NT2/D1 (cell line): ENCODE data around the gene FBXW4.

Experiments
- DNase-seq: peaks from one replicate; pipeline ENCODE4 v3.0.0-alpha.2; 2011; ENCODE audit warnings: low read depth, low spot score
- H3K27me3 ChIP-seq: 2 replicates; pipeline ENCODE4 v1.6.0; 2011; ENCODE audit warnings: mild to moderate bottlenecking; ENCODE audit not compliant: insufficient read length, insufficient read depth
- H3K36me3 ChIP-seq: 2 replicates; pipeline ENCODE4 v1.6.1; 2011; ENCODE audit warnings: mild to moderate bottlenecking, low read length, mixed read lengths; ENCODE audit not compliant: insufficient read depth, insufficient read length
- H3K4me1 ChIP-seq: 2 replicates; pipeline ENCODE4 v1.5.1; 2011; ENCODE audit not compliant: insufficient read depth, insufficient read length
- H3K4me3 ChIP-seq: 2 replicates; pipeline ENCODE4 v1.5.1; 2011; ENCODE audit warnings: low read depth; ENCODE audit not compliant: insufficient read length
- H3K9ac ChIP-seq: 2 replicates; pipeline ENCODE4 v1.6.0; 2011; ENCODE audit warnings: low read depth; ENCODE audit not compliant: insufficient read length
- H3K9me3 ChIP-seq: 2 replicates; pipeline ENCODE4 v1.5.1; 2011; ENCODE audit warnings: mild to moderate bottlenecking, low read length; ENCODE audit not compliant: insufficient read depth
- SUZ12 ChIP-seq: IDR thresholded peaks from 2 replicates; pipeline ENCODE4 v1.6.1; 2011; ENCODE audit not compliant: insufficient read length, insufficient read depth; ENCODE audit errors: extremely low read depth
- YY1 ChIP-seq: IDR thresholded peaks from 2 replicates; pipeline ENCODE4 v1.6.1; 2011; ENCODE audit not compliant: insufficient read length, insufficient read depth
- ZNF274 ChIP-seq: IDR thresholded peaks from 2 replicates; pipeline ENCODE4 v1.6.1; 2011; ENCODE audit warnings: mild to moderate bottlenecking, low read depth, low read length

The FBXW4 gene

GRCh38 chr10:101564490-101564991, 130.4 kb downstream of the FBXW4 start:
- H3K36me3 ChIP-seq = no peaks in the 10 kb centered on the region
- H3K9me3 ChIP-seq = no peaks in the 10 kb centered on the region; the same call in 1 of the 2 replicates
- peaks cover 18% of the 10 kb centered on the region for H3K27me3 ChIP-seq
- no peaks in the 10 kb centered on the region for H3K4me1 ChIP-seq
- TF ChIP-seq SUZ12 (no peak), ZNF274 (no peak), YY1 (no peak)
- no peak overlapping the region for H3K9ac ChIP-seq
- DNase-seq = no peak
- H3K4me3 ChIP-seq = no peak overlapping the region

- Histone ChIP-seq H3K9me3 (no peaks in the 10 kb centered on the region; the same call in 1 of the 2 replicates), H3K4me1 (no peaks in the 10 kb centered on the region), H3K36me3 (no peaks in the 10 kb centered on the region), H3K27me3 (peaks cover 12% of the 10 kb centered on the region), H3K9ac (no peak overlapping the region), H3K4me3 (no peak overlapping the region)
- DNase-seq = no peak
- TF ChIP-seq ZNF274 (no peak), SUZ12 (no peak), YY1 (no peak)
Observed at GRCh38 chr10:101563497-101564040, 131.4 kb downstream of the FBXW4 start.

GRCh38 chr10:101563007-101563406, 132.0 kb downstream of the FBXW4 start:
- H3K9ac ChIP-seq = no peak overlapping the region
- TF ChIP-seq SUZ12 (no peak), YY1 (no peak), ZNF274 (no peak)
- H3K4me1 ChIP-seq = no peaks in the 10 kb centered on the region
- H3K27me3 ChIP-seq = peaks cover 7% of the 10 kb centered on the region
- H3K9me3 ChIP-seq = no peaks in the 10 kb centered on the region; the same call in 1 of the 2 replicates
- no peak overlapping the region for H3K4me3 ChIP-seq
- no peak for DNase-seq
- no peaks in the 10 kb centered on the region for H3K36me3 ChIP-seq

- no peak for DNase-seq
- Histone ChIP-seq H3K9me3 (no peaks in the 10 kb centered on the region; the same call in 1 of the 2 replicates), H3K4me3 (no peak overlapping the region), H3K36me3 (no peaks in the 10 kb centered on the region), H3K4me1 (no peaks in the 10 kb centered on the region), H3K27me3 (peaks cover 2% of the 10 kb centered on the region), H3K9ac (no peak overlapping the region)
- TF ChIP-seq SUZ12 (no peak), YY1 (no peak), ZNF274 (no peak)
Observed at GRCh38 chr10:101562231-101562630, 132.7 kb downstream of the FBXW4 start.

- Histone ChIP-seq H3K4me1 (no peaks in the 10 kb centered on the region), H3K9ac (no peak overlapping the region), H3K27me3 (no peaks in the 10 kb centered on the region), H3K4me3 (no peak overlapping the region), H3K9me3 (no peaks in the 10 kb centered on the region; the same call in 1 of the 2 replicates), H3K36me3 (no peaks in the 10 kb centered on the region)
- no peak for DNase-seq
- no peak for TF ChIP-seq SUZ12
- TF ChIP-seq ZNF274 = no peak
- TF ChIP-seq YY1 = no peak
Observed at GRCh38 chr10:101561068-101561915, 133.7 kb downstream of the FBXW4 start.
